HEK293 (cell line): Measurements from ENCODE around the gene CCR5AS.

Experiments
- CTCF ChIA-PET: fragments of 350-600 bp; formaldehyde crosslinking; extraction: SDS; loops from one replicate; lab custom pipeline; 2021; ENCODE audit warnings: antibody characterized with exemption; lab: Yijun Ruan, JAX
- POLR2A ChIA-PET: fragments of 300-600 bp; formaldehyde crosslinking; extraction: SDS; loops from one replicate; lab custom pipeline; 2020; ENCODE audit warnings: antibody characterized with exemption, inconsistent platforms; lab: Yijun Ruan, JAX
- H3K27ac ChIP-seq: fragments of 200-500 bp; sonication (Bioruptor generic); 2 replicates; pipeline ENCODE4 v1.5.1; 2014; ENCODE audit warnings: low read depth, low read length, control low read depth, inconsistent platforms; ENCODE audit errors: extremely low read depth
- H3K36me3 ChIP-seq, 2 experiments: fragments of 200-500 bp in 1 of 2; sonication (Bioruptor generic) in 1 of 2; 1 replicate in 1 of 2; 2 replicates in 1 of 2; pipeline ENCODE4 v1.5.1; 2014 to 2017; ENCODE audit warnings: inconsistent platforms in 2 of 2, low read length in 2 of 2; ENCODE audit not compliant: control insufficient read depth in 2 of 2, insufficient read depth in 1 of 2
- H3K4me1 ChIP-seq: fragments of 200-500 bp; sonication (Bioruptor generic); 2 replicates; pipeline ENCODE4 v1.5.1; 2014; ENCODE audit warnings: mild to moderate bottlenecking, low read length, inconsistent platforms; ENCODE audit not compliant: control insufficient read depth, insufficient read depth
- H3K4me3 ChIP-seq: 2 replicates; pipeline ENCODE4 v1.5.1; 2011; ENCODE audit warnings: low read depth, mild to moderate bottlenecking, control low read depth, low read length, moderate library complexity
- H3K9me3 ChIP-seq: fragments of 200-500 bp; sonication (Bioruptor generic); 2 replicates; pipeline ENCODE4 v1.5.1; 2014; ENCODE audit warnings: low read depth, low read length, inconsistent platforms; ENCODE audit not compliant: control insufficient read depth, insufficient read depth
- KLF7 ChIP-seq: fragments of 450-650 bp; formaldehyde crosslinking; IDR thresholded peaks from 2 replicates; pipeline ENCODE4 v1.5.1; 2016; ENCODE audit warnings: missing biosample characterization, missing genetic modification characterization, borderline replicate concordance
- MEIS1 ChIP-seq: sonication (generic); formaldehyde crosslinking; IDR thresholded peaks from 2 replicates; pipeline ENCODE4 v1.8.1; 2022; ENCODE audit warnings: missing genetic modification reagents, mild to moderate bottlenecking, borderline replicate concordance
- MYNN ChIP-seq: fragments of 450-650 bp; formaldehyde crosslinking; IDR thresholded peaks from 2 replicates; pipeline ENCODE4 v1.5.1; 2016; ENCODE audit warnings: missing biosample characterization, missing genetic modification characterization, borderline replicate concordance
- OVOL3 ChIP-seq: fragments of 450-650 bp; formaldehyde crosslinking; IDR thresholded peaks from 2 replicates; pipeline ENCODE4 v1.5.1; 2016; ENCODE audit warnings: missing biosample characterization, missing genetic modification characterization
- PRDM1 ChIP-seq: fragments of 450-650 bp; formaldehyde crosslinking; IDR thresholded peaks from 2 replicates; pipeline ENCODE4; 2016; ENCODE audit warnings: missing biosample characterization, missing genetic modification characterization
- ZBTB17 ChIP-seq: fragments of 450-650 bp; formaldehyde crosslinking; IDR thresholded peaks from 2 replicates; pipeline ENCODE4 v1.5.1; 2016; ENCODE audit warnings: missing biosample characterization, missing genetic modification characterization
- ZBTB20 ChIP-seq: fragments of 450-650 bp; formaldehyde crosslinking; IDR thresholded peaks from 2 replicates; pipeline ENCODE4 v1.5.1; 2016; ENCODE audit warnings: missing biosample characterization, missing genetic modification characterization
- ZBTB7A ChIP-seq: fragments of 450-650 bp; formaldehyde crosslinking; IDR thresholded peaks from 2 replicates; pipeline ENCODE4 v1.5.1; 2016; ENCODE audit warnings: low read depth, missing biosample characterization, missing genetic modification characterization
- ZIC2 ChIP-seq: fragments of 450-650 bp; formaldehyde crosslinking; IDR thresholded peaks from 2 replicates; pipeline ENCODE4 v1.5.1; 2016; ENCODE audit warnings: missing biosample characterization, missing genetic modification characterization
- ZNF114 ChIP-seq: fragments of 450-650 bp; formaldehyde crosslinking; IDR thresholded peaks from 2 replicates; pipeline ENCODE4 v1.5.0; 2017; ENCODE audit warnings: missing biosample characterization, missing genetic modification characterization
- ZNF132 ChIP-seq: fragments of 450-650 bp; formaldehyde crosslinking; IDR thresholded peaks from 2 replicates; pipeline ENCODE4 v1.5.1; 2017; ENCODE audit warnings: missing biosample characterization, missing genetic modification characterization, borderline replicate concordance
- ZNF184 ChIP-seq: fragments of 450-650 bp; IDR thresholded peaks from 2 replicates; pipeline ENCODE4 v1.5.1; 2018; ENCODE audit warnings: missing biosample characterization, mild to moderate bottlenecking, missing genetic modification characterization
- ZNF23 ChIP-seq: fragments of 450-650 bp; formaldehyde crosslinking; IDR thresholded peaks from 2 replicates; pipeline ENCODE4 v1.5.1; 2016; ENCODE audit warnings: missing biosample characterization, missing genetic modification characterization, borderline replicate concordance
- ZNF433 ChIP-seq: fragments of 450-650 bp; formaldehyde crosslinking; IDR thresholded peaks from 2 replicates; pipeline ENCODE4 v1.5.1; 2016; ENCODE audit warnings: missing biosample characterization, missing genetic modification characterization, low read depth
- ZNF596 ChIP-seq: fragments of 450-650 bp; IDR thresholded peaks from 2 replicates; pipeline ENCODE4 v1.5.0; 2018; ENCODE audit warnings: missing biosample characterization, mild to moderate bottlenecking, missing genetic modification characterization, moderate library complexity
- ZNF600 ChIP-seq: fragments of 450-650 bp; formaldehyde crosslinking; IDR thresholded peaks from 2 replicates; pipeline ENCODE4 v1.5.1; 2016; ENCODE audit warnings: missing biosample characterization, missing genetic modification characterization
- ZNF654 ChIP-seq: fragments of 450-650 bp; formaldehyde crosslinking; IDR thresholded peaks from 2 replicates; pipeline ENCODE4 v1.5.1; 2016; ENCODE audit warnings: low read depth, missing biosample characterization, missing genetic modification characterization
- ZNF747 ChIP-seq: fragments of 450-650 bp; formaldehyde crosslinking; IDR thresholded peaks from 2 replicates; pipeline ENCODE4 v1.5.1; 2016; ENCODE audit warnings: missing biosample characterization, missing genetic modification characterization
- TF ChIP-seq, protein P1 (sequence below): fragments of 450-650 bp; formaldehyde crosslinking; IDR thresholded peaks from 2 replicates; pipeline ENCODE4 v1.5.1; 2016; ENCODE audit warnings: missing biosample characterization, missing genetic modification characterization
- TF ChIP-seq, protein P2 (sequence below): fragments of 450-650 bp; formaldehyde crosslinking; IDR thresholded peaks from 2 replicates; pipeline ENCODE4 v1.5.1; 2016; ENCODE audit warnings: missing biosample characterization, missing genetic modification characterization, borderline replicate concordance
- TF ChIP-seq, protein P3 (sequence below): fragments of 450-650 bp; formaldehyde crosslinking; IDR thresholded peaks from 2 replicates; pipeline ENCODE4 v1.5.1; 2016; ENCODE audit warnings: missing biosample characterization, missing genetic modification characterization
- TF ChIP-seq, protein P4 (sequence below): fragments of 450-650 bp; formaldehyde crosslinking; conservative IDR thresholded peaks from 2 replicates; pipeline ENCODE4 v1.5.1; 2016; ENCODE audit warnings: low read depth, missing biosample characterization, missing genetic modification characterization
- TF ChIP-seq, protein P5 (sequence below): fragments of 450-650 bp; formaldehyde crosslinking; IDR thresholded peaks from 2 replicates; pipeline ENCODE4 v1.5.1; 2017; ENCODE audit warnings: missing biosample characterization, missing genetic modification characterization

Gene CCR5AS

DNA sequence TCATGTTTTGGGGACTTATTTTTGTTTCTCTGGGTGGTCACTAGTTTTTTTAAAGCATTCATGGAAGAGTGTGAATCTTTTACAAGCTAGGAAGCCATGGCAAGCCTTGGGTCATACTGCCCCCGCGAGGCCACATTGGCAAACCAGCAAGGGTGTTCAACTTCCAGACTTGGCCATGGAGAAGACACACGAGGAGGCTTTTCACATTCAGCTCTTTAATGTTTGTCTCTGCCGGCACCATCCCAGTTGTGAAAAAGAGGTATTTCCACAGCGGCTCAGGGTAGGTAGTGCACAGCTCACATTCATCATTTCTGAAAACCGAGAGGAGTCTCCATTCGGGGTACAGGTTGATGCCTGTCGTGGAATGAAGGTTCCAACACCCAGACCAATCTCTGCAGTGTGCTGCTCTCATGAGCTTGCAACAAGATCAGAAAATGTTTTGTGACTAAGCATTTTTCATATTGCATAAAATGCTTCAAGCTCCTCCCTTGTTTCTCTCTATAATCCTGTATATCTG lies 28.4 kb downstream of the CCR5AS start:
- TF ChIP-seq ZNF132 (no peak), ZNF654 (tag by site-specific recombination) (peak; percentile 74), ZBTB7A (tag by site-specific recombination) (no peak), ZNF596 (no peak), ZNF433 (tag by site-specific recombination) (no peak), OVOL3 (no peak)
- ChIA-PET POLR2A (no interaction called here), CTCF (interaction anchor here (0.6 to 3.6 kb wide), 24 partner anchors 9 to 619 kb away, joined by 3 to 22 read pairs (median 4); partner anchors contain the start of gene CCR1)
- Histone ChIP-seq H3K4me1 (no peaks in the 10 kb centered on the region), H3K27ac (no peak overlapping the region), H3K36me3 (no peaks in the 10 kb centered on the region), H3K9me3 (no peaks in the 10 kb centered on the region), H3K4me3 (no peak overlapping the region)

DNA sequence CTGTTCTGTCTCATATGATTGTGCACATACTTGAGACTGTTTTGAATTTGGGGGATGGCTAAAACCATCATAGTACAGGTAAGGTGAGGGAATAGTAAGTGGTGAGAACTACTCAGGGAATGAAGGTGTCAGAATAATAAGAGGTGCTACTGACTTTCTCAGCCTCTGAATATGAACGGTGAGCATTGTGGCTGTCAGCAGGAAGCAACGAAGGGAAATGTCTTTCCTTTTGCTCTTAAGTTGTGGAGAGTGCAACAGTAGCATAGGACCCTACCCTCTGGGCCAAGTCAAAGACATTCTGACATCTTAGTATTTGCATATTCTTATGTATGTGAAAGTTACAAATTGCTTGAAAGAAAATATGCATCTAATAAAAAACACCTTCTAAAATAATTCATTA lies 31.1 kb downstream of the CCR5AS start:
- Histone ChIP-seq H3K4me3 (no peak overlapping the region), H3K9me3 (no peaks in the 10 kb centered on the region)
- CTCF ChIA-PET: interaction anchor here (3.6 kb wide), 1 partner anchor 167 kb away, joined by 17 read pairs; the partner anchor contains the start of gene CCR1
- TF ChIP-seq MYNN (tag by site-specific recombination) (no peak), ZNF654 (tag by site-specific recombination) (no peak), KLF7 (tag by site-specific recombination) (no peak), ZNF114 (tag by site-specific recombination) (no peak), ZIC2 (tag by site-specific recombination) (no peak), PRDM1 (tag by site-specific recombination) (no peak), ZNF23 (tag by site-specific recombination) (no peak), ZBTB20 (no peak), ZNF184 (no peak), ZNF747 (tag by site-specific recombination) (no peak), ZBTB17 (tag by site-specific recombination) (no peak), ZNF600 (tag by site-specific recombination) (no peak), MEIS1 (no peak)
- TF ChIP-seq, protein P1, sequence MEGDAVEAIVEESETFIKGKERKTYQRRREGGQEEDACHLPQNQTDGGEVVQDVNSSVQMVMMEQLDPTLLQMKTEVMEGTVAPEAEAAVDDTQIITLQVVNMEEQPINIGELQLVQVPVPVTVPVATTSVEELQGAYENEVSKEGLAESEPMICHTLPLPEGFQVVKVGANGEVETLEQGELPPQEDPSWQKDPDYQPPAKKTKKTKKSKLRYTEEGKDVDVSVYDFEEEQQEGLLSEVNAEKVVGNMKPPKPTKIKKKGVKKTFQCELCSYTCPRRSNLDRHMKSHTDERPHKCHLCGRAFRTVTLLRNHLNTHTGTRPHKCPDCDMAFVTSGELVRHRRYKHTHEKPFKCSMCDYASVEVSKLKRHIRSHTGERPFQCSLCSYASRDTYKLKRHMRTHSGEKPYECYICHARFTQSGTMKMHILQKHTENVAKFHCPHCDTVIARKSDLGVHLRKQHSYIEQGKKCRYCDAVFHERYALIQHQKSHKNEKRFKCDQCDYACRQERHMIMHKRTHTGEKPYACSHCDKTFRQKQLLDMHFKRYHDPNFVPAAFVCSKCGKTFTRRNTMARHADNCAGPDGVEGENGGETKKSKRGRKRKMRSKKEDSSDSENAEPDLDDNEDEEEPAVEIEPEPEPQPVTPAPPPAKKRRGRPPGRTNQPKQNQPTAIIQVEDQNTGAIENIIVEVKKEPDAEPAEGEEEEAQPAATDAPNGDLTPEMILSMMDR (tag by site-specific recombination): no peak
- TF ChIP-seq, protein P2, sequence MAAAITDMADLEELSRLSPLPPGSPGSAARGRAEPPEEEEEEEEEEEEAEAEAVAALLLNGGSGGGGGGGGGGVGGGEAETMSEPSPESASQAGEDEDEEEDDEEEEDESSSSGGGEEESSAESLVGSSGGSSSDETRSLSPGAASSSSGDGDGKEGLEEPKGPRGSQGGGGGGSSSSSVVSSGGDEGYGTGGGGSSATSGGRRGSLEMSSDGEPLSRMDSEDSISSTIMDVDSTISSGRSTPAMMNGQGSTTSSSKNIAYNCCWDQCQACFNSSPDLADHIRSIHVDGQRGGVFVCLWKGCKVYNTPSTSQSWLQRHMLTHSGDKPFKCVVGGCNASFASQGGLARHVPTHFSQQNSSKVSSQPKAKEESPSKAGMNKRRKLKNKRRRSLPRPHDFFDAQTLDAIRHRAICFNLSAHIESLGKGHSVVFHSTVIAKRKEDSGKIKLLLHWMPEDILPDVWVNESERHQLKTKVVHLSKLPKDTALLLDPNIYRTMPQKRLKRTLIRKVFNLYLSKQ (tag by site-specific recombination): no peak
- TF ChIP-seq, protein P3, sequence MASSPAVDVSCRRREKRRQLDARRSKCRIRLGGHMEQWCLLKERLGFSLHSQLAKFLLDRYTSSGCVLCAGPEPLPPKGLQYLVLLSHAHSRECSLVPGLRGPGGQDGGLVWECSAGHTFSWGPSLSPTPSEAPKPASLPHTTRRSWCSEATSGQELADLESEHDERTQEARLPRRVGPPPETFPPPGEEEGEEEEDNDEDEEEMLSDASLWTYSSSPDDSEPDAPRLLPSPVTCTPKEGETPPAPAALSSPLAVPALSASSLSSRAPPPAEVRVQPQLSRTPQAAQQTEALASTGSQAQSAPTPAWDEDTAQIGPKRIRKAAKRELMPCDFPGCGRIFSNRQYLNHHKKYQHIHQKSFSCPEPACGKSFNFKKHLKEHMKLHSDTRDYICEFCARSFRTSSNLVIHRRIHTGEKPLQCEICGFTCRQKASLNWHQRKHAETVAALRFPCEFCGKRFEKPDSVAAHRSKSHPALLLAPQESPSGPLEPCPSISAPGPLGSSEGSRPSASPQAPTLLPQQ: no peak
- TF ChIP-seq, protein P4, sequence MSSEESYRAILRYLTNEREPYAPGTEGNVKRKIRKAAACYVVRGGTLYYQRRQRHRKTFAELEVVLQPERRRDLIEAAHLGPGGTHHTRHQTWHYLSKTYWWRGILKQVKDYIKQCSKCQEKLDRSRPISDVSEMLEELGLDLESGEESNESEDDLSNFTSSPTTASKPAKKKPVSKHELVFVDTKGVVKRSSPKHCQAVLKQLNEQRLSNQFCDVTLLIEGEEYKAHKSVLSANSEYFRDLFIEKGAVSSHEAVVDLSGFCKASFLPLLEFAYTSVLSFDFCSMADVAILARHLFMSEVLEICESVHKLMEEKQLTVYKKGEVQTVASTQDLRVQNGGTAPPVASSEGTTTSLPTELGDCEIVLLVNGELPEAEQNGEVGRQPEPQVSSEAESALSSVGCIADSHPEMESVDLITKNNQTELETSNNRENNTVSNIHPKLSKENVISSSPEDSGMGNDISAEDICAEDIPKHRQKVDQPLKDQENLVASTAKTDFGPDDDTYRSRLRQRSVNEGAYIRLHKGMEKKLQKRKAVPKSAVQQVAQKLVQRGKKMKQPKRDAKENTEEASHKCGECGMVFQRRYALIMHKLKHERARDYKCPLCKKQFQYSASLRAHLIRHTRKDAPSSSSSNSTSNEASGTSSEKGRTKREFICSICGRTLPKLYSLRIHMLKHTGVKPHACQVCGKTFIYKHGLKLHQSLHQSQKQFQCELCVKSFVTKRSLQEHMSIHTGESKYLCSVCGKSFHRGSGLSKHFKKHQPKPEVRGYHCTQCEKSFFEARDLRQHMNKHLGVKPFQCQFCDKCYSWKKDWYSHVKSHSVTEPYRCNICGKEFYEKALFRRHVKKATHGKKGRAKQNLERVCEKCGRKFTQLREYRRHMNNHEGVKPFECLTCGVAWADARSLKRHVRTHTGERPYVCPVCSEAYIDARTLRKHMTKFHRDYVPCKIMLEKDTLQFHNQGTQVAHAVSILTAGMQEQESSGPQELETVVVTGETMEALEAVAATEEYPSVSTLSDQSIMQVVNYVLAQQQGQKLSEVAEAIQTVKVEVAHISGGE (tag by site-specific recombination): no peak
- TF ChIP-seq, protein P5, sequence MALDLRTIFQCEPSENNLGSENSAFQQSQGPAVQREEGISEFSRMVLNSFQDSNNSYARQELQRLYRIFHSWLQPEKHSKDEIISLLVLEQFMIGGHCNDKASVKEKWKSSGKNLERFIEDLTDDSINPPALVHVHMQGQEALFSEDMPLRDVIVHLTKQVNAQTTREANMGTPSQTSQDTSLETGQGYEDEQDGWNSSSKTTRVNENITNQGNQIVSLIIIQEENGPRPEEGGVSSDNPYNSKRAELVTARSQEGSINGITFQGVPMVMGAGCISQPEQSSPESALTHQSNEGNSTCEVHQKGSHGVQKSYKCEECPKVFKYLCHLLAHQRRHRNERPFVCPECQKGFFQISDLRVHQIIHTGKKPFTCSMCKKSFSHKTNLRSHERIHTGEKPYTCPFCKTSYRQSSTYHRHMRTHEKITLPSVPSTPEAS (tag by site-specific recombination): no peak
- TF ChIP-seq, all 188 proteins: peak for 0
- no peaks in the 10 kb centered on the region for H3K36me3 ChIP-seq
- no peaks in the 10 kb centered on the region for H3K4me1 ChIP-seq
- POLR2A ChIA-PET: no interaction called here
- no peak overlapping the region for H3K27ac ChIP-seq
